GM21737 (cell line): ENCODE measurements around the gene TSPAN15.
"Not testable (repeated sequence)": the region's sequence is repeated elsewhere in the genome, so short reads cannot be mapped to it uniquely, and the experiment has no call there.

Experiments used
- ATAC-seq: cut with Tn5 transposase; IDR thresholded peaks from one replicate; pipeline ENCODE4 v1.9.1; 2021; ENCODE audit warnings: mild to moderate bottlenecking, moderate library complexity; ENCODE audit not compliant: unreplicated experiment

TSPAN15 gene

GRCh38 chr10:69533658-69534057, 82.4 kb downstream of the TSPAN15 start:
- ATAC-seq, result no peak

DNA sequence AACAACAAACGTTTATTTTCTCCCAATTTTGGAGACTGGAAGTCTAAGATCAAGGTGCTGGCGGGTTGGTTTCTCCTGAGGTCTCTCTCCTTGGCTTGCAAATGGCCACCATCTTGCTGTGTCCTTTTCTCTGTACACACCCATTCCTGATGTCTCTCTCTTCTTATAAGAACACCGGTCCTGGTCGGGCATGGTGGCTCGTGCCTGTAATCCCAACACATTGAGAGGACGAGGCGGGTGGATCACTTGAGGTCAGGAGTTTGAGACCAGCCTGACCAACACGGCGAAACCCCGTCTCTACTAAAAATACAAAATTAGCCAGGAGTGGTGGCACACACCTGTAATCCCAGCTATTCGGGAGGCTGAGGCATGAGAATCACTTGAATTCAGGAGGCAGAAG, 85.3 kb downstream of the TSPAN15 start:
- not testable (repeated sequence) for ATAC-seq

DNA sequence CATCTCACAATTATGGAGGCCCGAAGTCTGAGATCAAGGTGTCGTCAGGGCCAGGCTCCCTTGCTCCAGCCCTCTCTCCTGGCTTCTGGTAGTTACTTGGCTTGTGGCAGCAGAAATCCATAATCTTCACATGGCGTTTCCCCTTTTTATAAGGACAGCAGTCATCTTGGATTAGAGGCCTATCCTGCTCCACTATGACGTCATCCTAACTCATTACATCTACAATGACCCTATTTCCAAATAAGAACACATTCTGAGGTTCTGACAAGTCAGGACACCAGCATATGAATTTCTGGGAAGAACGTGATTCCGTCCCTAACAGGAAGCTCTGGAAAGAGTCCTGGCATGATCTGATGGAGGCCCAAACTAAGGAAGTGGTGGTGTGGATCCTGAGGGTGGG, 86.2 kb downstream of the TSPAN15 start:
- ATAC-seq, result no peak

- ATAC-seq, result no peak
These were observed 87.2 kb downstream of the TSPAN15 start for GRCh38 chr10:69538461-69538860.

GRCh38 chr10:69541463-69541862, 90.2 kb downstream of the TSPAN15 start:
- no peak for ATAC-seq

DNA sequence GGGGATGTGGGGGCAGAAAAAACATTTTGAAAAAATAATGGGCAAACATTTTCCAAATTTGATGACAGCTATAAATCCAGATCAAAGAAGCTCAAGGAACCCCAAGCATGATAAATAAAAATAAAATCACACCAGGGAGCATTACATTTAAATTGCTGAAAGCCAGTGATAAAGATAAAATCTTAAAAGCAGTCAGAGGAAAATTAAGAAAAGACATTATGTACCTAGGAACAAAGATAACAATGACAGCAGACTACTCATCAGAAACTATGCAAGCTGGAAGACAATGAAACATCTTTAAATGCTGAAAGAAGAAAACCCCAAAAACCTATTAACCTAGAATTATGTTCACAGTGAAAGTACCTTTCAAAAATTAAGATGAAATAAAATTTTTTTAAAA, 98.7 kb downstream of the TSPAN15 start:
- no peak for ATAC-seq

- no peak for ATAC-seq
These were observed 101.0 kb downstream of the TSPAN15 start for GRCh38 chr10:69552268-69552667.

GRCh38 chr10:69553328-69553727, 102.1 kb downstream of the TSPAN15 start:
- no peak for ATAC-seq

DNA sequence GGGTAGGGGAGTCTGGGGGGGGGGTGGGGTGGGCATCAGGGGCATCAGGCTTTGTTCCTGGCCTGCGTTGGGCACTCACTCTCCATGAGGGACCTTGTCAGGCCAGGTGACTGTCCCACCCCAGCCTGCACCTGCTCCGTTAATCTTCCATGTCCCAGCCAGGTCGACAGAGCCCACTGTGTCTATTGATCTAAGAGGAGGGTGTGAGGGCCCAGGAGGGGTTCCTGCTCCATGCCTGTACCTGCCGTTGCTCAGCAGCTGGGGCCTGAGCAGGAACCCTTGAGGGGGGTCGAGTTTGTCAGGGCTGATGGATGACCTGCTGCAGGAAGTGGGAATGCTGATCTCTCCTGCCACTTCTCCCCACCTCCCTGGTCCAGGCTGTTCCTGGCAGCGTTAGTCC, 103.3 kb downstream of the TSPAN15 start:
- ATAC-seq, result no peak
